ENCODE measurements around the gene ZNF32. TPM values are rescaled to one million over a fixed set of nuclear protein-coding genes. Genes with fewer than 3 reads are reported as not detected.

The ZNF32 gene
- total and polyA plus RNA-seq, 2 donors (not counting 3 experiments of a cell fraction or from before 2014, with no cell fraction given) = 12.5 to 14.4 TPM

- intact Hi-C loops (cut with micrococcal nuclease) = no loop called here
- Histone ChIP-seq H3K9ac (replicated peaks; ENCODE audit: extremely low read depth, insufficient read depth, low read length) (no peak overlapping the region), H4K20me1 (replicated peaks; ENCODE audit: control insufficient read depth, extremely low read depth, insufficient read depth, low read length) (no peaks in the 10 kb centered on the region), H3K27ac (ENCODE audit: insufficient read depth, low read depth, low read length) (no peak overlapping the region), H2AFZ (ENCODE audit: low read depth, low read length) (no peak overlapping the region), H3K4me3 (replicated peaks in 1 of 3; ENCODE audit: insufficient read depth in 1 of 3, low read depth in 1 of 3, low read length in 3 of 3) (no peak overlapping the region), H3K36me3 (ENCODE audit: control insufficient read depth in 2 of 2, extremely low read depth in 1 of 2, insufficient read depth in 2 of 2, low read length in 2 of 2) (no peaks in the 10 kb centered on the region), H3K79me2 (ENCODE audit: control insufficient read depth, insufficient read depth, low read length) (no peaks in the 10 kb centered on the region), H3K9me3 (replicated peaks; ENCODE audit: control insufficient read depth, insufficient read depth, low read length) (no peaks in the 10 kb centered on the region), H3K9me1 (replicated peaks; ENCODE audit: control insufficient read depth, extremely low read depth, insufficient read depth, low read length) (no peaks in the 10 kb centered on the region), H3K4me1 (ENCODE audit: control insufficient read depth, extremely low read depth, insufficient read depth, low read length) (peaks cover 22% of the 10 kb centered on the region), H3K4me2 (ENCODE audit: insufficient read depth, low read length) (no peak overlapping the region), H3K27me3 (ENCODE audit: control insufficient read depth in 2 of 2, insufficient read depth in 2 of 2, low read length in 2 of 2) (no peaks in the 10 kb centered on the region)
- FAIRE-seq = no peak
- dilution Hi-C loops (cut with MboI; ENCODE audit: extremely low pct_ligation_motif_present, low sequenced_read_pairs) = no loop called here
- TF ChIP-seq CTCF (IDR thresholded peaks at IDR 0.05; ENCODE audit: extremely low read depth in 1 of 2, insufficient read depth in 1 of 2, low read depth in 1 of 2, low read length in 2 of 2) (no peak), POLR2A (IDR thresholded peaks at IDR 0.05; ENCODE audit: low read depth, low read length) (no peak), POLR2AphosphoS5 (IDR thresholded peaks at IDR 0.05; ENCODE audit: insufficient read depth, low read depth, low read length) (no peak), GATA2 (IDR thresholded peaks at IDR 0.05; ENCODE audit: insufficient read depth, insufficient read length, low read depth, low read length) (no peak), FOS (IDR thresholded peaks at IDR 0.05; ENCODE audit: borderline replicate concordance, insufficient read depth, low read length) (no peak), MYC (IDR thresholded peaks at IDR 0.05; ENCODE audit: low read depth, low read length) (no peak), MAX (IDR thresholded peaks at IDR 0.05; ENCODE audit: insufficient read depth, insufficient read length) (no peak), JUN (IDR thresholded peaks at IDR 0.05; ENCODE audit: borderline replicate concordance, insufficient read depth, insufficient read length, low read depth) (no peak), EZH2 (IDR thresholded peaks at IDR 0.05; ENCODE audit: borderline replicate concordance, low read depth, low read length, severe bottlenecking) (no peak)
- BruUV-seq (replicated peaks) = no TSS peak
- DNase-seq (ENCODE audit: low read depth, low spot score) = no peak
- POLR2A ChIA-PET = no interaction called here
- CTCF ChIA-PET = no interaction called here
Measured at GRCh38 chr10:43695730-43696129, 47.0 kb upstream of the ZNF32 start.
